HPDE6-E6E7 (cell line): ENCODE data around the gene LRRC56.
"Not testable (repeated sequence)": the region's sequence is repeated elsewhere in the genome, so short reads cannot be mapped to it uniquely, and the experiment has no call there.

Experiments
- DNase-seq: peaks from one replicate; pipeline ENCODE4 v3.0.0; 2011; ENCODE audit warnings: missing footprints; ENCODE audit errors: extremely low spot score

The LRRC56 gene

DNA sequence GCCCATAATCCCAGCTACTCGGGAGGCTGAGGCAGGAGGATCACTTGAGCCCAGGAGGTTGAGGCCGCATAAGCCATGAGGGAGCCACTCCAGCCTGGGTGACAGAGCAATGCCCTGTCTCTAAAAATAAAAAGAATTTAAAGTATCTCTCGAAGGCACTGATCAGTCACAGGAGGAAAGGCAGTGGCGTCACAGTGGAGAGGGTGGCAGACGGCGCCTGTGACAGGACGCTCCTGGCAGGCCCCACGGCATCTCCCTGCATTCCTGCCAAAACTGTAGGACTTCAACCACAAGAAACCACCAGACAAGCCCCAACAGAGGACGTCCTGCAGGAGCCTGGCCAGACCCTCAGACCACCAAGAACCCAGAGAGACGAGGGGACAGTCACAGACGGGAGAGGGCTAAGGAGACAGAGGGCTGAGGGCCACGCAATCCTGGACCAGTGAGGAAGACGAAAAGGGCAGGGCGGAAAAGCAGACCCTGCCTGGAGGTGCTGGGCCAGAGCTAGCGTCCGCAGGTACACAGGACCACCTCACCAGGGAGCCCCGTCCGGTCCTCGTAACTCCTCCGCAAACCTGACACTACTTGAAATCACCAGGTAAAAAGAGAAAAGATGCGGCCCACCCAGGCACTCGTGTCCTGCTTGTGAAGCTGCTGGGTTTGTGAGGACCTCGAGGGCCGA, 36.2 kb upstream of the LRRC56 start:
- no peak for DNase-seq

DNA sequence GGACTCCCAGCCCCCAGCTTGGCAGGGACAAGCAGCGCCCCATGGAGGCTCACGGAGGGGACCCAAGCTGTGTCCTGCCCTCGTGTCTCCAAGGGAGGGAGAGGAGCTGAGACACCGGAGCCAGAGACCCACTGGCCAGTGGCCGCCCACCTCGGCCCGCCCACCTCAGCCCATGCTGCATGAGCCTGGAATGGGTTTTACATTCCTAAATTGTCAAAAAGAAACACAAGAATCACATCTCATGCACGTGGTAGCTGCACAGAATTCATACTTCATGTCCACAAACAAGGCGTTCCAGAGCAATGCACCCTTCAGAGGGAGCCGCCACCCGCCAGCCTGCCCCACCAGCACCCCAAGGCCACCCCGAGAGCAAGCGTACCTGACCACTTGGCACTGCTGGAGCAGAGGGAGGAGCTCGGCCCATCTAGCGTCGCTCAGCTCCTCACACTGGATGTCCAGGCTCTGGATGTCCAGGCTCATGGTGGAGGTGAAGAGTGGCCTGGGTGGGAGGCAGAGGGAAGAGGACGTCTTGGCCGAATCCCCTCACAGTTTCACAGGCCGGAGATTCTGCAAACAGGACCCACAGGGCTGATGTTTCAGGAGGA, 35.5 kb upstream of the LRRC56 start:
- DNase-seq: no peak

DNA sequence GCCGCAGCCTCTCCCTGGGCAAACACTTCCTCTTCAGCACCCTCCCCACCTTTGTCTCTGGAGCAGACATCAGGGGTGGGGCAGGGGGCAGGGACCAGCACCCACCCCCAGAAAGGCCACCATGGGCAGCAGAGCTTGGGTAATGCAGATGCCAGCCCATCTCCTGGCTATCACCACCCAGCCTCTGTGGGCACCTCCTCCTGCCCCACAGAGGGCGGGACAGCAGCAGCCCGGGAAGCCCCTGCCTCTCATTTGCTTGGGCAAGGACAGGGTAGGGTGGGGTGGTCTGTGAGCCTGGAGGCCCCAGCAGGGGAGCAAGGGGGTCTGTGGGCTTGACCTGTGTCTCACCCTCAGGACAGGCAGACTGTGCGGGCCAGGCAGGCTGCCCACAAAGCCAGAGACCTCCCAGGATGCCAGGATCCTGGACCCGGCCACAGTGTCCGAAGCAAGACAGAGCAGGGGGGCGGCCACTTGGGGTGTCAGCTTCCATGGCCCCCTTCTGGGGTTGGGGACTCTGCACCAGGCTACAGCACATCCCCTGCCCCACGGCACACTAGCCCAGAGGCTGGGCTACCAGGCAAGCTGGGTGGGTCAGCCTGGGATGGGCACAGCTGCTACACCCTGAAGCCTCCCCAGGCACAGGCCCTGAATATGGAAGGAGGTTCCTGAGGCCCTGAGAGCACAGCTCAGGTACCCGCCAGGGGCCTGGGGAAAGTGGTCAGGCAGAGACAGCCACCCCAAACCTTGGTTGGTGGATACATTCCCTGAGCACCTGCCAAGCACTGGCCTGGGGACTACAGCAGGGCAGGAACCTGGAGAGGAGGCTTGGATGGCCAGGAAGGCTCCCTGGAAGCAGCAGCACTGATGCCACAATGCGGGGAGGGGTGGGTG, 34.8 kb upstream of the LRRC56 start:
- no peak for DNase-seq

DNA sequence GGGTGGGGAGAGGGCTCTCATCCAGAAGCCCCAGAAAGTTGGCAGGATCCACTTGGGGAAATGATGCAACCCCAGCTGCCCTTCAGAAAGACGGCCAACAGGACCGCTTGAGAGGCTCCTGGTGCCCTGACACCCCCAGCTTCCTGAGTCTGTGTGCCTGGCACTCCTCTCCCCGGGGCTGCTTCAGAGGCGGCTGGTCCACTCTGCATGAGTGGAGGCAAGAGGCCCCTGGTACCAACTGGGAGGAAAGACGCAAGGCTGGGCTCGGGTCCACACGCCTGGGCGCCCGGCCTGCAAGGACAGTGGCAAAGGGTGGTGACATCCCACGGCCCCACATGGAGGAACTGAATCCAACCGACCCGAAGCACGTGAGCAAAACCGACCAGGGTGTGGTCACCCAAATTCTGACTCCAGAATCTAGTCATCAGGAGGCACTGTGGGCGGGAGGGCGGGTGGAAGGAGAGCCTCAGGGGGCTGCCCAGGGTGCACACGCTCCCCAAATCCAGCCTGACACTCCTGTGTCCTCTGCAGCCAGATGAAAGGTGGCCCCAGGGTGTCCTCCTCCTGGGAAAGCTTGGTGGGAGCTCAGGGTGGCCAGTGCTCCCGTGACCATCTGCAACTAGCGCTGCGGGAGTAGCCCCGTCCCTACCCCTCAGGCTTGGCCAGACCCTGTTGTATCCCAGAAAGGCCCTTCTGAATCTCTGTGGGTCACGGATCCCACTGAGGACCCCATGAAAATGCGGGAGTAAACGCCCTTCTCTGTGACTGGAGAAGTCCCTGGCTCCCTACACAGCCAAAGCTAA, 33.9 kb upstream of the LRRC56 start:
- no peak for DNase-seq

DNA sequence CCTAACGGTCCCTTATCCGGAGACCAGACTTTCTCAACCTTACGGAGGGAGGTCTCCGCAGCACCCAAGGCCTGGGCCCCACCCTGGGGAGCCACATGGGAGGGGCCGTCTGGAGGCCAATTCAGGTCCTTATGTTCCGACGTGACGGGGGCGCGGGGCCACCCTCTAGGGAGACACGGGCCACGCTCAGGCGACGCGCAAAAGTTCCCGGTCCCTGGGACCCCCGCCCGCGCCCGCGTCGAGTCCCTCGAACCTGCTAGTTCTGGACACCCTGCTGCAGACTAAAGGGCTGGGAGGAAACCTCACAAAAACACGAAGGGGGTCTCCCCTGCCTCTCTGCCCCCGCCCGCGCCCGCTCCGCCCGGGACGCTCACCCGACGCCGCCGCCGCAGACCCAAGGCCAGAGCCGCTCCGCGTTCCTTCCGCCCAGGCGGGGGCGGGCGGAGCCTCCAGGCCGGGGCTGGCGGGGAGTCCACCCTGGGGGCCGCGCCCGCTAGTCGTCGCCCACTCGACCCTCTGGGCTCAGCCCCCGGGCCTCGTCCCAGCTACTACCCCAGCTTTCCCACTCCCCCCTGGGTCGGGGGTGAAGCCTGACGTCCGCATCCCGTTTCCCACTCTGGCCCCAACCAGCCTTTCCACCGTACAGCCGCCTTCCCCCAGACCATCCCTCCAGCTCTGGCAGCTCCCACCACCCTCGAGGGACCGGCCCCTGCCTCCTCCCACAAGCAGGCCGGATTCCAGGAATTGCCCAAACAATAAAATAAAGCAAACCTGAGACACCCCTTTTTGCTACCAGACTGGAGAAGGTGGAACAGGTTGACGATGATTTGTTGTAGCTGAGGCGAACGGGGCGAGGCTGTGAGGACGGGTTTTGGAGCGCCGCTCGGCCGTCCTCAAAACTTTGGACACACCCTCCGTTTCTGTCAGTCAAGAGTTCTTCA, 33.0 kb upstream of the LRRC56 start:
- no peak for DNase-seq

DNA sequence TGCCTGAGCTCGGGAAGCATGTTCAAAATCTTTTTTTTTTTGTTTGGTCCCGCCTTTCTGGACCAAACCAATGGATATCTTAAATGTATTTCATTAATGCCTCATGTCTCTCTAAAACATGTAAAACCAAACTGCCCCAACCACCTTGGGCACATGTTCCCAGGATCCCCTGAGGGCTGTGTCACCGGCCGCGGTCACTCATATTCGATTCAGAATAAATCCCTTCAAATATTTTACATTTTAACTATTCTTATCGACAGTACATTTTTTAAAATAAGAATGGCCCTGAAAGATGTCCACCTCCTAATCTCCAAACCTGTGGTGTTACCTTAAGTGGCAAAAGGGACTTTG, 32.4 kb upstream of the LRRC56 start:
- DNase-seq: no peak

DNA sequence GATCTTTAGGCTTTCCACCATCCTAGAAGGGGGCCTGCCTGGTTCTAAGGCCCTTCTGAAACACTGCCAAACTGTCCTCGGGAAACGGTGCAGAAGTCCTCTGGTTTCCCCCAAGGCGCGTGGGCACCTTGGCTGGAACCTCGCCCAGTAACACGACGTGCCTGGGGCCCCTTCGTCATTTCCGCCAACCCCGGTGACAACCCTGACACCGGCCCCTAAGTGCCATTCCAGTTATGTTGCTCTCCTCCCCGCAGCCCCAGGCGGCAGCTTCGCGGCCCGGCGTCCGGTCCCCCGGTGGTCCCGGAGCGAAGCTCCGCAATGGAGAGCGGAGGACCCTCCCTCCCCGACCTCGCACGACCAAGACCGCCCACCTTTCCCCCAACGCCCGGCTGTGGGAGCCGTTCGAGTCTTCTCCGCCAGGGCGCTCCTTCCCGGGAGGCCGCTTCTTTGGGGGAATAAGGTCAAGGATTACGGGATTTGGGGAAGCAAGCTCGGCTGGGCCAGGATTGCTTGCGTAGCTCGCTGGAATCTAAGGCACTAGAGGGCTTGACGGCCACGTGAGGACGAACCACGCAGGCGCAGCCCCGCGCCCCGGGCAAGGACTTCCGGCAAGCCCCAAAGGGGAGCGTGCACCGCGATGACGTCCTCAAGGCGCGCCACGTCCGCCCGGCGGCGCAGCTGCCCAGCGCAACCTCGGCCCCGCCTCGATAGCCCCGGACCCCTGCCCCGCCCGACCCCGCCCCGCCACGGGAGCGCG, 30.9 kb upstream of the LRRC56 start:
- DNase-seq: peak; percentile 90

DNA sequence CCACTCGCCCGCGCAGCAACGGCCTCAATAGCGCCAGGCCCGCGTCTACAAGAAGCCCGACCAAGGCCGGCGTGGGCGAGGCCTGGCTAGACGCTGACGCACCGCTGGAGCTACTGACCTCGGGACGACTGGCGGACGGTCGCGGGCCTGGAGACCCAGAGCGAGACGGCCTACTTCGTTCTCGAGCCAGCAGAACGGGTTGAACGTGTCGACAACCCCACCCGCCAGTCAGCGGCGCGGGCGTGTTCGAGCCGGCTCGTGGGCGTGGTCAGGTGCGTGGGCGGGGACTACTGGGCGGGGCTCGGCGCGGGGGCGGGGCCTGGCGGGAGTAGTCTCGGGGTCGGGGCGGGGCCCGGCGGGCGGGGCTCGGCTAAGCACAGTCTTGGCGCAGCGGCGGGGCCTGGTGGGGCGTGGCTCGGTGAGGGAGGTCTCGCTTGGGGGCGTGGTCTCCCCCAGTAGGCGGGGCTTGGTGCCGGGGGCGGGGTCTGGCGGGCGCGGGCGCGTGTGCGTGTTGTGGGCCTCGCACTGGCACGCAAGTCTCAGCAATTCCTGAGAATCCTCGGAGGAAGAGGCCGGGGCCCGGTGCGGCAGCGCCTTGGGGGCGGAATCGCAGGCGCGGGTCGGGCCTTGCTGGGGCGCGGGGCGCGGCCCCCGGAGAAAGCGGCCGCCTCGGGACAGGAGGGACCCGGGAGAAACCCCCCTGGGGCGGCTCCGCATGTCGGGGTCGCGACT, 30.2 kb upstream of the LRRC56 start, which contains the start of gene RNH1:
RNH1 (minus strand) TSS at position 248 of the 732 bp plus-strand sequence. CDS start 5,080 bp downstream, outside the sequence.
- peak; percentile 86 for DNase-seq

DNA sequence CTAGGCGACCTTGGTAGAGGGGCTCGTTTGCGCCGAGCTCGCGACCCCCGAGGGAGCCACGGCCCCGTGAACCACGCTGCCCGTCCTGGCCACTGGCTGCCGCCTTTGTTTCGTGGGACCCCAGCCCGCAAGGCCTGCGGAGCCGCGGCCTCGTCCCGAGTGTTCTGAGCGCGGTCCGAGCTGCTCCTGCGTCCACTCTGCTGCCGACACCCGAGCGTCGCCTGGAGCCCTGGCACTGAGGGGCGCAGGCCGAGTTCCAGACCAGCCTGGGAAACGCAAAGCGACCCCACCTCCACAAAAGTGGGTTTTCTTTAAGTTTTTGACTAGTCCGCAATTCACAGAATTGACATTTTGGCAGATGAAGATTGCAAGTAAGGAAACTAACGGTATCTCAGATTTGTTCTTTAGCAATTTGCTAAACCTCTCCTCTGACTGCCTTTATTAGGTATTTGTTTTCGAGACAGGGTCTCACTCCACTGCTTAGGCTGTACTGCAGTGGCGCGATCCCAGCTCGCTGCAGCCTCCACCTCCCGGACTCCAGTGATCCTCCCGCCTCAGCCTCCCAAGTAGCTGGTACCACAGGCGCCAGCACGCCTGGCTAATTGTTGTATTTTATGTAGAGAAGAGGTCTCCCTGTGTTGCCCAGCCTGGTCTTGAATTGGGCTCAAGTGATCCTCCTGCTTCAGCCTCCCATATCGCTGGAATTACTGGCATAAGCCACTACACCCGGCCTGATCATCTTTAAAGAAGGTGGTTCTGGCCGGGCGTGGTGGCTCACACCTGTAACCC, 29.4 kb upstream of the LRRC56 start:
- no peak for DNase-seq

DNA sequence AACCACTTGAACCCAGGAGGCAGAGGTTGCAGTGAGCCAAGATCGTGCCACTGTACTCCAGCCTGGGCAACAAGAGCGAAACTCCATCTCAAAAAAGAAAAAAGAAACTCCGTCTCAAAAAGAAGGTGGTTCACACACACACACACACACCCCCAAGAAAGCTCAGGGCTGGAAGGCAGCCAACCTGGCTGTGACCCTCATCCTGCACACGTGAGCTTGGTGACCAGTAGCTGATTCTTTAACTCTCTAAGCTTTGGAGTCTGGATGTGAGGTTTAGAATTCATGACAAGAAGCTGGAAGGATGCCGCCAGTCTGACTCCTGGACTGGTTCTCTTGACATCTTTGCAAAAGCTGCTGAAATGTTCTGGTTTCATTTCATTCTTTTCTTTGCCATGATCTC, 28.4 kb upstream of the LRRC56 start:
- no peak for DNase-seq

DNA sequence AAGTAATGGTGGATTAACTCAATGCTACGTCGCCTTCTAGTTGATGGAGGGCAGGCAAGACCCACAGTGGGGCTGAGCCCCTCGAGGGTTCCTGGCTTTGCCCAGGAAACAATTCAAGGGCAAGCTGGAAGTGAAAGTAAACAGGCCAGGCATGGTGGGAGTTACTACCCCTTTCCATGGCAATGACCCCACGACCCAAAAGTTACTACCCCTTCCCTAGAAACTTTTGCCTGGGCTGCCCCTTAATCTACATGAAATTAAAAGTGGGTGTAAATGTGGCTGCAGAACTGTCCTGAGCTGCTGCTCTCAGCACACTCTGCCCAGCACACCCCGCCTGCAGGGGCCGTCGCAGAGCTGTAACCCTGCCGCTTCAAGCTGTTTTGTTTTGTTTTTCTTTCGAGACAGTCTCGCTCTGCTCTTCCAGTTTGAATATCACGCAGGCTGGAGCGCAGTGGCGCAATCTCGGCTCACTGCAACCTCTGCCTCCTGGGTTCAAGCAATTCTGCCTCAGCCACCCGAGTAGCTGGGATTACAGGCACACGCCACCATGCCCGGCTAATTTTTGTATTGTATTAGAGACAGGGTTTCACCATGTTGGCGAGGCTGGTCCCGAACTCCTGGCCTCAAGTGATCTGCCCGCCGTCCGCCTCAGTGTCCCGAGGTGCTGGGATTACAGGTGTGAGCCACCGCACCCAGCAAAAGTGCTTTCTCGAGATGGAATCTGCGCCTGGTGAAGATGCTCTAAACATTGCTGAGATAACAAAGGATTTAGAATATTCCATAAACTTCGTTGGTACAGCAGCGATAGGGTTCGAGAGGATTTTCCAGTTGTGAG, 24.3 kb upstream of the LRRC56 start:
- no peak for DNase-seq

DNA sequence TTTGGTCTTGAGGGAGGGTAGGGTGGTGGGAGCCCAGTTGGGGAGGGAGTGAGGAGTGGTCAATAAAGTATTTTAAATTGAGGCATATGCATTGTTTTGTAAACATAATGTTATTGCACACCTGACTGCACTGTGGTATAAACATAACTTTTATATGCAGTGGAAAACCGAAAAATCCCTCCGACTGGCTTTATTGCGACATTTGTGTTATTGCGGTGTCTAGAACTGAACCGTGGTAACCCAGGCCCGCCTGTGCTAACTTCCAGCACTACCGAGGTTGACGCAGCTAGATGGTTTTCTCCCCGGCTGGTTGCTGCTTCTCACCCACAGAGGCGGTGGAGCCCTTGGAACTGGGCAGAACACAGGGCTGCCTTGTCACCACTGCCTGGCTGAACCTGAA, 22.7 kb upstream of the LRRC56 start:
- DNase-seq: no peak

DNA sequence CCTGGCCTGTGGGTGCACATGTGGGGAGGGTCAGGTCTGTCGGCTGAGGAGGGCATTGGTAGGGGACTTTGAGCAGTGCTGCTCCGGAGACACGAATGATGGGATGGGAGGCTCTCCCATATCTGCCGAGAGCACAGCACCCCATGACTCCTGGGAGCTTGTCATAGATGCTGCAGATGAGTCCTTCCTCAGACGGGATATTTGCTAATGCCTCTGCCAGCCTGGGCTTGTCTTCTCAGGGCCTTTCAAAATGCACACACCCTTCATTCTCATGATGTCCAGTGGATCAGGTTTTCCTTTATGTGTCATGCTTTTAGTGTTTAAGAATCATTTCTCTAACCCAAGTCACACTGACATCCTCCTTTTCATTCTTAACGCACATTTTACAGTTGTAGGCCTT, 22.2 kb upstream of the LRRC56 start:
- DNase-seq: peak; percentile 97

DNA sequence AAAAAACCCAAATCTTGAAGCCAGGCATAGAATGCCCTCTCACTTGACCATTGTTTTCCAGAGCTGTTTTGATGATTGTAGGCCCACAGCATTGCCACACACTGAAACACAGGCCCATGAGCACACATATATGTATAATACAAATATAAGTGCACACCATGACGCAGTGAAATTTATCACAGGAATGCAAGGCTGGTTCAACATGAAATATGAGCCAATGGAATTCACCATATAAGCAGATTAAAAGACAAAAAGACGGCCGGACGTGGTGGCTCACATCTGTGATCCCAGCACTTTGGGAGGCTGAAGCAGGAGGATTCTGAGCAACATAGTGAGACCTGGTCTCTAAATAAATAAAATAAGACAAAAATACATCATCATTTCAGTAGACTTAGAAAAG, 20.9 kb upstream of the LRRC56 start:
- DNase-seq: no peak

DNA sequence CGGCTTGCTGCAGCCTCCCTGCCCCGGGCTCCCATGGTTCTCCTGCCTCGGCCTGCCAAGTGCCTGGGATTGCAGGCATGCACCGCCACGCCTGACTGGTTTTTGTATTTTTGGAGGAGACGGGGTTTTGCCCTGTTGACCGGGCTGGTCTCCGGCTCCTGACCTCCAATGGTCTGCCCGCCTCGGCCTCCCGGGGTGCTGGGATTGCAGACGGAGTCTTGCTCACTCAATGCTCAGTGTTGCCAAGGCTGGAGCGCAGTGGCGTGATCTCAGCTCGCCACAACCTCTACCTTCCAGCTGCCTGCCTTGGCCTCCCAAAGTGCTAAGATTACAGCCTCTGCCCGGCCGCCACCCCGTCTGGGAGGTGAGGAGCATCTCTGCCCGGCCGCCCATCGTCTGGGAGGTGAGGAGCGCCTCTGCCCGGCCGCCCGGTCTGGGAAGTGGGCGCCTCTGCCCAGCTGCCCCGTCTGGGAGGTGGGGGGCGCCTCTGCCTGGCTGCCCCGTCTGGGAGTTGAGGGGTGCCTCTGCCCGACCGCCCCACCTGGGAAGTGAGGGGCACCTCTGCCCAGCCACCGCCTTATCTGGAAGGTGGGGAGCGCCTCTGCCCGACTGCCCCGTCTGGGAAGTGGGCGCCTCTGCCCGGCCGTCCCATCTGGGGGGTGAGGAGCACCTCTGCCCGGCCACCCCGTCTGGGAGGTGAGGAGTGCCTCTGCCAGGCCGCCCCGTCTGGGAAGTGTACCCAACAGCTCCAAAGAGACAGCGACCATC, 20.2 kb upstream of the LRRC56 start:
- DNase-seq: not testable (repeated sequence)

DNA sequence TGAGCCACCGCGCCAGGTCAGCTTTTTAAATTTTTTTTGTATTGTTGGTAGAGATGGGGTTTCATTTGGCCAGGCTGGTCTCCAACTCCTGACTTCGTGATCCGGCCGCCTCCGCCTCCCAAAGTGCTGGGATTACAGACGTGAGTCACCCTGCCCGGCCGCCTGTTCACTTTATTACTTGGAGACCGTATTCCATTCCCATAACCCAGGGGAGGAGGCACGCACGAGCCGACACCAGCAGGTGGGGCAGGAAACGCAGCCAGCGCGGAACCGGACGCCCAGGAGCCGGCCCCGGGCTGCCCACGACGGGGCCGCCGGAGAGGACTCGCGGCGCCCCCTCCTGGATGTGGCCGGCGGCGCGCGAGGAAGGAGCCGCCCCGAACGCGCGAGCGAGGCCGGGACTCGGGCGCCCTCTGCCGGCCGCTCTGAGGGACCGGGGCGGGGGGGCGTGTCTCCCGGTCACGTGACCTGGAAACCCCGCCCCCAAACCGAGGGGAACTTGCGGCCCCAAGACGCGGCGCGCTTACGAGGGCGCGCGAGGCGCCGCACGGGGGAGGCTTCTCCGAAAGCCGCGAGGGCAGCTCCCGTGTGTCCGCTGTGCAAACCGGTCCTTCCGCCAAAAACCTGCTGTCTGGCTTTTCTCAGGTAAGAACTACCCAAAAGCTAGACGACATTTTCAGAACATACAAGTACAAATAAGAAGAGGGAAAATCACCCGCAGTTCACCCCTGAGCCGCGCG, 18.7 kb upstream of the LRRC56 start:
- DNase-seq: peak; percentile 87
